ENCODE measurements around the gene ABHD17C.
A peak's percentile ranks its signal among the peaks of the same experiment; 100 is the strongest.

ABHD17C gene

DNA sequence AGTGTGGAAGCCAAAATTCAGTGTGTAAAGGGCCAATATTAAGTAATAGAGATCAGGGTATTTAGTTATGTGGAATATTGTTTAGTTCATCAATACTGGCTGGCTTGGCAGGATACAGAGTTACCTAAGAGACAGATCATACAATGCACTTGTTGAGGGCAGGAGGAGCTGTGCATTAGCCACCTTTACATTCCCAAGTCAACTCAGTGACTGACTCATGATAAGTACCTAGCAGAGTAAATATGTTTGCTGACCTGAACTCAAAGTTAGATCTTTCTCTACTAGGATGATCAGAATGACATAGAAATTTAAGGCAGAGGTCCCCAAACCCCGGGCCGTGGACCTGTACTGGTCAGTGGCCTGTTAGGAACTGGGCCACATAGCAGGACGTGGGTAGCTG lies 3.5 kb upstream of the ABHD17C start:
- DNase-seq: no peak

DNA sequence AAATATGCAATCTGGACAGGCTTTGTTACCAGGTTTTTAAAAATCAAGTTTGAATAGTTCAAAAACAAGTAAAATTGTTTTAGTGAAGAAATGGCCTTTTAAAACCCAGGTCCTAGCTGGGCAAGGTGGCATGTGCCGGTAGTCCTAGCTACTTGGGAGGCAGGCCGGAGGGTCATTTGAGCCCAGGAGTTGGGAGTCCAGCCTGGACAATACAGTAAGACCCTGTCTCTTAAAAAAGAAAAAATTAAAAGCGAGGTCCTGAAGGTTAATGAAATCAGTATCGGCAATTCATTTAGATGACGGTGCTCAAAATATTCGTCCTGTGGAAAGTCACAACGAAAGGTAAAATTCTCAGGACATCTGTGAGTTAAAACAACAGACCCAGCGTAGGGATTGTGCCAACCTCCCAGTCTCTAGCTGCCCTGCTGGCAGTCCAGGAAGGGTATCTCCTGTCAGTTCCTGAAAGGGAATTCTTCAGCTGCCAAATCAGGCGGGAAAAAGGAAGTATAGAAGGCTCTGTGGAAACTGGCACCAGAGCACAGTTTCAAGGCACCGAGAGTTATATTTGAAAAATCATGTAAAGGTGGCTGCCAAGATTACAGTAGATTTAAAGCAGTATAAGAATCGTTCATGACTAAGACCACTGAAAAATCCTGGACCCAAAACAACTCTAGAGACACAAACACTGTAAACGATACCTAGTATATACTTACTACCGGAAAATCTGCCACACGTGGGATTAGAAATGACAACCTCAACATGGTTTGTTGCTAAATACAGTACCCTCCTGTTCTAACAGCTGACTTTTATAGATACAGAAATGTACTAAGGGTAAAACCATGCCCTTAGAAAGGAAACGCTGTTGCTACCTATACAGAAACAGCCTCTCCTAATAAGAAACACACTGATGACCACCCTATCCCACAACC lies 1.2 kb upstream of the ABHD17C start:
- DNase-seq: peak; percentile 7 to 49

DNA sequence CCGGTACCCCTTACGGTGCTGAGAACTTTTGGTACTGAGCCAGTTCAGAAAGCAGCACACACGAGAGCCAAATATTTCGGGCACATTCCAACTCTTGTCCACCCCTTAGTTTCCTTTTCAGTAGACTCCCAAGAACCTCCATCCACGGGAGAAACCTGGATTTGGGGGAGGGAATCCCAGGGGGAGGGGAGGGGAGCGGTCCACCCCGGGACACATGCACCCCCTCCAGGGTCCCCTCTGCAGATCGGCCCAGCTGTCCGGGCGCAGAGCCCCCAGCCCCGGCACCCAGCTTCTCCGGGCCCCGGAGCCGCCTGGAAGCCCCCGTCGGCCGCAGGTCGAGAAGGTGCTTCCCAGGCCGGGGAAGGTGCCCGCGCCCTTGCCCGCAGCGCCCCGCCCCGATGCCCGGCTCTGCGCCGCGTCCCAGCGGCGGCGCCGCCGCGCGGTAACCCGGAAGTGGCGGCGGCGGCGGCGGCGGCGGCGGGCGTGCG lies 455 bp upstream of the ABHD17C start:
- DNase-seq: peak in 1 of 2 experiments; percentile 84

DNA sequence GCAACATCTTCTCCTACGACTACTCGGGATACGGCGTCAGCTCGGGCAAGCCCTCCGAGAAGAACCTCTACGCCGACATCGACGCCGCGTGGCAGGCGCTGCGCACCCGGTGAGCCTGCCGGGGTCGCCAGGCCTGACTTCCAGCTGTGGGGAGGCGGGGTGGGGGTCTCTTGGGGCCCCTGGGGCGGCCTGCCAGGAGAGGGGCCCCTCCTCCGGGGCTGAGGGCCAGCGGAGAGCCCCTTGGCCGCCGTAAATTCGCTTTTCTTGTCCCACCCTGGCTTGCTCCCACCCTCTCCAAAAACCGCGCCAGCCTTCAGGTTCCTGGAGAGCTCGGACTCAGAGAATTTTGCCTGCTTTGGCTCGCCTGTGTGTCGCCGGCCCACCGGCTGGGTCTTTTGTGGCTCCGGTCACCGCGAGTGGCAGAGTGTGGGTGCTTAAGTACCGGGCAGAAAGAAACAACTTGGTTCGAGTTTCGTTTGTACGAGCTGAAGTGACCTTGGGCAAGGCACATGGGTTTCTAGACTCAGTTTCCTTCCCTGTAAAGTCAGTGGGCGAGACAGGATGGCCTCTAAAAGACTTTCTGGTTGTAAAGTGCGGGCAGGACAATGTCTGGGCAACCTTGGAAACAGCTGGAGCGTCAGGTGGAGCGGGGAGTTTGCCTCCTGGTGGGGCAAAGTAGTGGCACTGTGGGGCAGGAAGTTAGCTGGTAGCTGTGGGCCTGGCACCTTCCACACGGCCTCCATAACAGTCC lies 976 bp downstream of the ABHD17C start:
- DNase-seq: peak in 1 of 2 experiments; percentile 45

DNA sequence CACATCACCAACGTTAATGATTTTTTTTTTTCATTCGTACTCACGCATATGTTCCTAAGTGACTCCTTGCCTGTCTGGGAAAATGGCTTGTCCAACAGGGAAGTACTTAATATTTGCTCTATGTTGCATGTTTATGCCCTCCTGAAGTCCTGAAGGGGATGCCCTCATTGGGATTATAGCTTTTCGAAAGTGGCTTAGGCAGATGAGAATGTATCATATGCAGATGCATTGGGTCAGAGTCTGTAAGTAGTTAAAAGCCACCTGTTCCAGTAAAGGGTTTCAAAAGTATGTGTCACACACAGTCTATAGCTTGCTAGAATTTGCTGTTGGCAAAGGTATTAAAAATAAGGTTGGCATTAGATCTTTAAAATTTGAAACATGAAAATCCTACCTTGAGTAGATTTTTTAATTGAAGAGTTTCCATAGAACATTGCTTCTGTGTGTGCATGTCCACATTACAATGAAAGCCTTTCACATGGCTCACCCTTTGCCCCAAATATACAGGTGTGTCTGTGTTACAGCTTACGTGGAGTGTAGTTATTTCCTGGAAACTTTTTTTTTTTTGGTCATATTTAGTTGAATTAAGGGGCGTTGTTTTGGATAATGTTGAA lies 2.1 kb downstream of the ABHD17C start:
- DNase-seq: peak in 1 of 2 experiments; percentile 31

DNA sequence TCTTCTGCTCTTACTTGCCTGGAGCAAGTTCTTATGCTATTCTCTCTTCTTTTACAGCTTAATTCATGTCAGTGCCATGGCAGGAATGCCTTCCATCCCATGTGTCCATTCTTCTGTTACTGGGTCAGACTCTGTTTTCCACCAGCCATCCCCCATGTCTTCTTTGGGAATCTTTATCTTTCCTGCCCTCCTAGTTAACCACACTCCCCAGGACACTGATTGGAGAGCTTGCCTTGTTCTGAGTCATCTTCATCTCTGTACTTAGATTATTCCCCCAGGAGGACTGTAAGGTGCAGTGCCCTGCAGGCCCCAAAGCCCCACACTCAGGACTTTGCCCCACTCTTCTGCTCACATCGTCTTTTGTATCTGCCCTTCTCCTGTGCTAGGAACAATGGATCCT lies 3.6 kb downstream of the ABHD17C start:
- no peak for DNase-seq

DNA sequence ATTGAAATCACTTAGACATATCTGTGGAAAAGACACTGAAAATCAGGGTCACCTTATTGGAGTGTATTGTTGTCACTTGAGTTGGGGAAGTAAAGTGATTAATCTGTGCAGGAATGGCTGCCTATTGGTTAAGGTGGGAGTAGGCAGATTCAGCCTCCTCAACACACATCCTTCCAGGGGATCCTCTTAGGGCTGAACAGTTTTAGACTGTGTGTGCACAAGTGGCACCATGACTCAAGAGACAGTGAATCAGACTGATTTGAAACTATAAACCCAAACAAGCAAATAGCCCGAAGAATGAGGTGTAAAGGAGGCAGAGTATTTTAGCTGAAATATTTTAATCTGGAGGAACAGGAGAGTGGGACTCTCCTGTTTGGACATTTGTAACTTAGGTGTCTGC lies 4.9 kb downstream of the ABHD17C start:
- DNase-seq: no peak

DNA sequence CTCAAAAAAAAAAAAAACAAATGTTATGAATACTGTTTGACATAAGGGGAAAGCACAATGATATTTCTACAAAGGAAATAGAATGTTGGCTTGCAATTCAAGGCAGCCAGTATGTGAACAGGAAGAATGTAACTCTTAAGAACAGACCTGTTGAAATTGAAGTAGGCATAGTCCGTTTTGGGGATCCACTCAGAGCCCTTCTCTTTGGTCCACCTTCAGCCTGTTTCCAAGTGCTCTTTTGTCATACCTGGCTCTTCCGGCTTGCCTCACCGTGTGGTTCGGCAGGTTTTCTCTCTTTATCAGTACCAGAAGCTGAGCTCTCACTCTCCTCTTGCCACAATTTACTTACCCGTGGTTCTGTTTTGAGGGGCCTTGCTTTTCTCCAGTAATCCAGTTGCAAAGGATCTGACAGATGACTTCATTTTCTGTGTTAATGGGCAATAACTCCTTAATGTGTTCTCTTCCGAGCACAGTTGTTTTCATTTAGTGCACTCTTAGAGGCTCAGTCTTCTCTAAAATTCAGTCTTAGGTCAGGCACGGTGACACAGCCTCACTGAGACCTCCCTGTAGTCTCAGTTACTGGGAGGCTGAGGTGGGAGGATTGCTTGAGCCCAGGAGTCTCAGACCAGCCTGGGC lies 6.7 kb downstream of the ABHD17C start:
- no peak for DNase-seq

DNA sequence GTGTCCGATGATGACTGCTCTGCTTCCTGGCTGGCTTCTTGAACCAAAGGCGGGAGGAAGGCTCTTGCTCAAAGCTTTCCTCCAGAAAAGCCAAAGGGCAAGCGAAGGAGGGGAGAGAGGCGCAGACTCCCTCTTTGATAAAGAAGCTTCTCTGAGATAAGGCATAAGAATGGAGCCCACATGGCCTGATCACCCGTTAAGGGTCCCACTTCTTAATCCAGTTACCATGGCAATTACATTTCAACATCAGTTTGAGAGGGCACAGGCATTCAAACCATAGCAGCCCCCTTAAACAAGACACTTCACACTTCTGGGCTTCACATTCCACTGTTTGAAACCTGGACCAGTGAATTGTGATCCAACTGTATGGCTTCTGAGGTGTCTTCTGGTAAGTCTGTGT lies 8.0 kb downstream of the ABHD17C start:
- DNase-seq: no peak

DNA sequence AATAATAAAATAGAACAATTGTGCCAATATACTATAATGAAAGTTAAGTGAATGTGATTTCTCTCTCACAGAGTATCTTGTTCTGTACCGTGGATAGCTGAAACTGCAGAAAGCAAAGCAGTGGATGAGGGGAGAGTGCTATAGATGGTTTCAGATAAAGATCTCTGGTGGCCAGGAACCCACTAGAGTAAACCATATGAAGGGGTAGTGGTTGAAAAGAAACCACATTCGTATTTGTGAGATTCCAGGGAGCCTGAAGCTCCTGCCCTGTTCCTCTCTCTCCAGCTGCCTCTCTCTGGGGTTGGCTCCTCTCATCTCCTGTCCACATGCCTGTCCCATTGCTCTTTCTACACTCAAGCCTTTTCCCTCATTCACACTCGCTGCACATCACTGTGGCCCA lies 8.9 kb downstream of the ABHD17C start:
- no peak for DNase-seq

DNA sequence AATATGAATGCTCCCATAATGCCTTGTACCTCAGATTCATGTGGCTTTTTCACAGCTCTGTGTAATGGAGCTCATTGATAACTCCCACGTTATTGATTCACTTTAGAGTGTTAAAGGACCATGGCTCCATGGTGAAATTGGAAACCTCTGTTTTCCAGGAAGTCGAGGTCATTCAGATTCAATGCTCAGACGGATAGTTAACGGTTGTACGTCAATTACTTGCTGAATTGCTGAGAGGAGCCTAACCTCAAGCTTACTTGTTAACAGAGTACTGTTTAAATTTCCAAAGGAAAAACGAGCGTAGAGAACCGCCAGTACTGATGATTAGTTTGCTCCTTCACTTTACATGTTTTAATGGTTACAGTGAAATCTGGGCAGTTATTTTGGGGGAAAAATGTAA lies 11.1 kb downstream of the ABHD17C start:
- DNase-seq: no peak

DNA sequence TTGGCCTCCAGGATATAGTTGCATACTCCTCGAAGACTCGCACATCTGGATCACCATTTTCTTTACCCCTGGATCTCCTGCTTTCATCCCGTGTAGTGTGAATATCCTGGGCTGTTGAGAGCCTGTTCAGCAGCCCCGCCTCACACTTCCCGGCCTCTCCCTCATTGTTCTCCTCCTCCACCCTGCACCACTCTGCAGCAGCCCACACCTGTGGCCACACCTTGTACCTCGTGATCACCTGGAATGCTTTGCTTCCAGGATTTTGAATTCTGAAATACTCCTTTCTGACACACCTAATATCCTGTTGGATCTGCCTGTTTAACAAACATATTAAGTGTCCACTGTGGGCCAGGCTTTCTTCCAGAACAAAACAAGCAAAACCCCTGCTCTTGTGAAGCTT lies 14.4 kb downstream of the ABHD17C start:
- DNase-seq: peak; percentile 45 to 51

DNA sequence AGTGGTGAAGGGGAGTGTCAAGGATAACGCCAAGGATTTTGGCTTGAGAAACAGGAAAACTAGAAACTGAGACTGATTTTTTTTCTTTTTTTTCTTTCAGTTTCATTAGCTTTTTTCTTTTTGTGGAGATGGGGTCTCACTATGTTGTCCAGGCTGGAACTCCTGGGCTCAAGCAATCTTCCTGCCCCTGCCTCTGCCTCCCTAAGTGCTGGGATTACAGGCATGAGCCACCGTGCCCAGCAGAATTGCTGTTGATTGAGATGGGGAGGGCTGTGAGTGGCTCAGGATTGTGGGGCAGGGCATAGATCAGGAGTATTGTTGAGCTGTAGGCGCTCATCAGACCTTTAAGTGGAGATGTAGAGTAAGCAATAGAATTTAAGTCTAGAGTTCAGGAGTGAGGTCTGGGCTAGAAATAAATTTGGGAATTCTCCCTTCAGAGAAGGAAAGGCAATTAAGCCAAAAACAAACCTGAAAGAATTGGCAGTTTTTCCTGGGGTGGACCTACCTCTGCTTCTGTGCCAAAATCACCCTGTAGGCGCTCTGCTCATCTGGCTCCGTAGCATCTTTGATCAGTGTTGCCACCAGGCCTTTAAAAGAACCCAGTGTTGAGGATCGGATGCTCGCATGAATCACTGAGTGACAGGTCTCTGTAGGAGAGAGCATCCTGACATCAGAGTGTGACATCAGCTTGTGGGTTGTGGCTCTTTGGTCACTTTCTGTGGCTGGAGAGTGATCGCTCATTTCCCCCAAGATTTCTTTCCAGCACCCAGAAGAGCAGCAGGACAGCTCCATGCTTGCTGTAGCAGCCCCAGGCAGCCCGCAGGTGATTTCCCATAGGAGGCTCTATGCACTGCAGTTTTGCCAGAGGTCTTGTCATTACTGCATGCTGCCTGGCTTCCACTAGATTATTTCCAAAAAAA lies 15.8 kb downstream of the ABHD17C start:
- DNase-seq: peak in 1 of 2 experiments; percentile 19

DNA sequence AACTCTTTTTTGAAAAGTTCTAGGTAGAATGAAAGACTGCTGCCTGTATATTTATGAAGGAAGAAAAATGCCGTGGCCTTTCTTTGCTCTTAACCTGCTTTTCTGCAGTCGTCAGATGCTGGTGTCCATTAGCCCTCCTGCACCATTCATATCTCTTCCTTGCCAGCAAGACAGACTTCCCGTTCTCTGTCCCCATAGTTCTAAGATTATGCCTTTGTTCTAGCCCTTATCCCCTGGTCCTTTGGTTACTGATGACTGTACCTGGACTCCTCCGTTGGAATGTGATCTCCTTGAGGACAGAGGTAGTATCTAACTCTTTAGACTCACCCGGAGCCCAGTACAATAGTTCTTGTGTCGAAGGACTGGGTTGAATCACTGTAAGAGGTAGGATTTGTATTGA lies 16.8 kb downstream of the ABHD17C start:
- DNase-seq: no peak

DNA sequence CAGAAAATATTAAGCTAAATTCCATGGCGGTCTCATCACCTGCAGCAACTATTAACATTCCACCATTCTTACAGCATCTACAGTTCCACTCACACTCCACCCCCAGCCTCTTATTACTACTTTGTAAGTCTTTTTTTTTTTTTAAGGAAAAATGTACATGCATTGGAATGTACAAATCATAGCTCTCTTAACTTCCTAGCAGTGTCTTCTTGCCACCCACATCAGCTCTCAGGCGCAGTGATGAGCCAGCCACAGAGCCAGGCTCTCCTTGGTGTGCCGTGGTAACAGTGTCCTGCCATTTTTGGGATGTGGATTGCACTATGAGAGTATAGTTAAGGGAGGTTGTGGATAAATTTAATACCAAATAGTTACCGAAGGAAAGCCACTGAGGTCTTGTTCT lies 17.8 kb downstream of the ABHD17C start:
- no peak for DNase-seq

DNA sequence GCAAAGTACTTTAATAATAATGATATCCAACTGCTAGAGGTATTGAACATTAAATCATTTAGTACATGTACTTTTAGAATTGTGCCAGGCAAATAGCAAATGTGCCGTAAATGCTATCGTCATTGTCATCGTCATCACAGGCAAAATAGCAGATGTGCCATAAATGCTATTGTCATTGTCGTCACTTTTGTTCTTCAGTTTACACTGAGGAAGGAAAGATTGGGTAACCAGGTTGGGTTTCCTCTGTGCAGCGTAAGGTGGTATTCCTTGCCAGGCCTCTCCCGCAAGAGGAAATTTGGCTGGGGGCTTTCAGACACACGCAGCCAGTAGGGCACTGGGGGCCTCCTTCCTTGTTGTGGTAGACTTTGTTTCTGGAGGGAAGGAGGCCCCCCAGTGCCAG lies 26.4 kb downstream of the ABHD17C start:
- DNase-seq: no peak

DNA sequence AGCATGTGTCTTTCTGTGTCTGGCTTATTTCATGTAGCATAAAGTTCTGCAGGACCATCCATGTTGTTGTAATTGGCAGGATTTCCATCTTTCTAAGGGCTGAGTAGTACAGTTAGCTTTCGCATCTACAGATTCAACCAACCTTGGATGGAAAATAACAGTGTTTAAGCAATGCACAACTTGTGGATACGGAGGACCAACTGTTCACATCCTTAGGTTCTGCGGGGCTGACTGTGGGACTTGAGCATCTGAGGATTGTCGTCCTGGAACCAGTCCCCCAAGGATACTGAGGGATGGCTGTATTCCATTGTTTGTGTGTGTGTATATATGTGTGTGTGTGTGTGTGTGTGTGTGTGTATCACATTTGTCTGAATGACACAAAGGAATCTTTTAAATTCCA lies 27.7 kb downstream of the ABHD17C start:
- DNase-seq: no peak

DNA sequence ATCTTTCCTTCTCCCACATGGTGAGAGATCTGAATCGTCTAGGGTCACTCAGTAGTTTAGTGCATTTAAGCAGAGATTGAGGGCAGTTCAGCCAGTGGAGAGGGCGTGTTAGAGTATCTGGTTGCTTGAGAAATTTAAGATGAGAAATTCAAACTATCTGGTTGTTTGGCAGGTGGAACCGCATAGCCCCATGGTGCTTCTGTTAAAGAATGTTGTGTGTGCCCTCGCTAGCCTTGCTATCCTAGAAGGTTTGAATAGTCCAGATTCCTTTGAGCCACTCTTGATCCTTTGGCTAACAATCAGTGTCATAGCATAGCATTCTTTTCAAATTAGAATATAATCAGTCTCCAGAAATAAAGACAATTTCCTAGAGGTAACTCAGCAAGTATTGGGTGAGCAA lies 32.1 kb downstream of the ABHD17C start:
- no peak for DNase-seq

DNA sequence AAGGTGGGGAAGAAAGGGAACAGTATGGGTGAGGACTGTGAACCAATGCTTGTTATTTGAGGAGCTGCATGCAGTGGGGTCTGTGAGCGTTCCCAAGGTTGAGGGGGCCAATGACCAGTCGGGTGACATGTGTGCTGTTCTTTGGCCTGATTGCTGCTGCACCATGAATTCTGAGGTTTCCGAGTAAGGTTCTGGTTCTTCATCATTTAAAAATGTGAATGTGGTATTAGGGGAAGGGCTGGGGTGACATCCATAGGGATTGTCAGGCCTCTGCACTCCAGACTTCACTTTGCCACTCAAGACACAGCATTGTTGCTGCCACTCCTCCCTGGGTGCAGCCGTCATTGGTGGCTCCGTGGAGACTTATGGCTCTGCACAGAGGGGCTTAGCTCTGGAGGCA lies 32.5 kb downstream of the ABHD17C start:
- no peak for DNase-seq

DNA sequence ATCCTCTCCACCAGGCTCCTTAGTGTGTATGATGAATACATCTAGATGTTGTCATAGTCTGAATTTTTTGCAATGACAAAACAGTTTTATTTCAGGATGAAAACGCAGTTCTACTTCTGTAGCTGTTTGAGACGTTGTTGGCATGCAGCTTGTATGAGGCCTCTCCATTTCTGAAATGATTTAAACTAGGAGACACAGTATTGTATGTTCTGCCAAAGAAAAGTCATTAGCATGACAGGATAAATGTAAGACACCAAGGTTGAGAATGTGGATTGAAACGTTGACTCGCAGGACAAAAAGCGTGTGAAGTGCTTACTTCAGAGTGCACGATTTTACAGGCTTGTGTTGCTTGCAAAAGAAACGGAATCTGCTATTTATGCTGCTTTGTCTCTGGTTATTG lies 35.3 kb downstream of the ABHD17C start:
- DNase-seq: no peak

DNA sequence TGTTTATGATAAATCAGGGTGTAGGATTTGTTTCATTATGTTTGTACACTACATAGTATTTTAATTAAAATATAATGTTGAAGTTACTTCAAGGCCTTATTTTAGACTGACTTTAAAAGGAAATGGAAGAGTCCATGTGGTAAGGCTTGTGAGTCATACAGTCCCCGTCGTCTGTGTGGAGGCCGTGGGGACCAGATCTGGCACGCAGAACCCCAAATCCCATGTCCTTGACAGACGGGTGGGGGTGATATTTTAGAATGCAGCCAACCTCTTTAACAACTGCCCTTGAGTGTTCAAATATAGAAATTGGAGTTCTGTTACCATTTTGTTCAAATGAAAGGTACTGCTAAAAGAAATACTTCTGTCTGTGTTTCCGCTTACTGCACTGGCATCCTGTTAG lies 35.8 kb downstream of the ABHD17C start:
- no peak for DNase-seq

DNA sequence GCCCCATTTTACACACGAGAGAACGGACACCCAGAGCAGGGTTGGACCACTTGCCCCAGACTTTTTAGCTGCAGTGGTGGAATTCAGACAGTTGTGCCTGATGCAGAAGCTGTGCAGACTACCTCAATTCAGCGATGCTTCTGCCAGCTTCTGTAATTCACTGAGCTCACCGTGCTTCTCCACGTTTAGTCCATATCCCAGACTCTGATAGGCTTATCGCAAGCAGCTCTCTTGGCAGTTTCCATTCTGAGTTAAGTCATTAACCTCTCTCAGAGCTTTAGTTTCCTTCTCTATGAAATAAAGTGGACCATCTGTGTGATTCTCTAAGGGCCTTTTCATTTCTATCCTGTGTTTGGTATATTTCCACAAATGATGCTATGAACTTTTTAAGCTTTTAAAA lies 37.1 kb downstream of the ABHD17C start:
- DNase-seq: no peak

All from NCI-H526 (cell line).